ENCODE measurements around the gene ADAMTSL1.

DNA sequence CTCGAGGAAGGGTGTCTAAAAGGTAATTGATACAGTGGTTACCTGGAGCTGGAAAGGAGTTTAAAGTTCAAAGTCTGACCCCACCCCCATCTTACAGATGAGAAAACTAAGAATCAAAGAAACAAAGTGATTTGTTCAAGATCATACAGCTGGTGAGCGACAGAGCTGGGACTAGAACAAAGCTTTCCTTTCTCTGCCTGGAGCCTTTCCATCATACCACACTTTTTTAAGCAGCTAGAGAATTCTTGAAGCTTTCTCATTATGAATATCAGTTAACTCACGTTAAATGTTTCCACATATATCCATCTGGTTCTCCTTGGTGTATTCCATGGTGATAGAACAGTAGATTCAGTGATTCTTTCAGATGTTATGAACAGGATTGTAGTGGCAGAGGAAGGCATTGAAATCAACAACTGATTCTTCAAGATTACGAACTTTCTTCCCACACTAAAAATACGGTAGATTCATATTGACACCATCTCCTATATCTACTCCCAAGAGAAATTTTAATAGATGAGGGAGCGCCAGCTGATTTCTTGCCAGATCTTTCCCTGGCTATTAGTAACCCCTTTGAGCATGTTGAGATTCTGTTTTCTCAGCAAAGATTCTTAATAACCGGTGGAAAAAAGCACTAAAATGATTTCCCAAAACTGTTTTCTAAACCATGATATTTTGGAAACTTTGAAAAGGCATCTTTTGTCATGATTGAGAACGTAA lies 233.7 kb downstream of the ADAMTSL1 start:
- TF ChIP-seq FOXM1 (IDR thresholded peaks at IDR 0.05; ENCODE audit: borderline replicate concordance), result no peak
- TF ChIP-seq SUZ12 (IDR thresholded peaks at IDR 0.05), result no peak
- TF ChIP-seq FOXA1 (IDR thresholded peaks at IDR 0.05), result no peak

Data from HEK293T (cell line).